ENCODE measurements around the gene MYOT.

GRCh38 chr5:137862251-137862650, 5.4 kb upstream of the MYOT start:
- TF ChIP-seq CTCF (IDR thresholded peaks at IDR 0.05) (no peak), POLR2AphosphoS5 (IDR thresholded peaks at IDR 0.05) (no peak), EP300 (IDR thresholded peaks at IDR 0.05) (no peak), POLR2A (IDR thresholded peaks at IDR 0.05; ENCODE audit: low read depth) (no peak)
